Stimulated activated CD4-positive, alpha-beta T cell treated with anti-CD3 and anti-CD28 coated beads, Interleukin-1b, Interleukin-23, amount 100 ng/mL, for 24 hours (primary cell): ENCODE data around the gene FRMD4B.
A peak's percentile ranks its signal among the peaks of the same experiment; 100 is the strongest.
"Not testable (repeated sequence)": the region's sequence is repeated elsewhere in the genome, so short reads cannot be mapped to it uniquely, and the experiment has no call there.

Source experiments
- DNase-seq, 4 experiments: peaks; one replicate each; pipeline ENCODE4 v3.0.0-alpha.2; 2020; ENCODE audit warnings: low read depth in 4 of 4, low spot score in 1 of 4

Gene FRMD4B

GRCh38 chr3:69324362-69325025 is 61.4 kb downstream of the FRMD4B start:
- DNase-seq, result no peak

GRCh38 chr3:69323941-69324340 is 61.9 kb downstream of the FRMD4B start:
- no peak for DNase-seq

GRCh38 chr3:69322512-69322911 is 63.4 kb downstream of the FRMD4B start:
- DNase-seq, result not testable (repeated sequence)

GRCh38 chr3:69322158-69322509 is 63.8 kb downstream of the FRMD4B start:
- DNase-seq, result no peak

- no peak for DNase-seq
Observed at GRCh38 chr3:69321301-69322157, 64.4 kb downstream of the FRMD4B start.

DNA sequence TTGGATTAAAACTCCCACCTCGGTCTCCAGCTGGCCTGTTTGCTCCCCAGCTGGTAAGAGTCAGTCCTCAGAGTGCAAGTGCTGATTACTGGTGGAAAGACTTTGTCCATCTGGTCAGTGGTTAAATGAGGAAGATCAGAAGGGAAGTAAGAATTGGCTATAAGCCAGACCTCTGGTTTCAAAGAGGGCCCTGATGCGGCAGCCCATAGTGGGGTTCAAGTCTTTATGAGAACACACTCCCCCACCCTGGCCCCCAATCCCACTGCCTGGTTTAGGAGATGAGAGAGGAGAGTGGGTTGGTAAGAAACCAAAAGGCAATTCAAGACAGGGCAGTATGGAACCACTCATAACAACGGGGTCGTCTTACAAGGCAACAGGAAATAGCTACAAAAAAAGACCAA is 65.0 kb downstream of the FRMD4B start:
- DNase-seq, result no peak

- DNase-seq, result no peak
Observed at GRCh38 chr3:69319652-69320051, 66.2 kb downstream of the FRMD4B start.

DNA sequence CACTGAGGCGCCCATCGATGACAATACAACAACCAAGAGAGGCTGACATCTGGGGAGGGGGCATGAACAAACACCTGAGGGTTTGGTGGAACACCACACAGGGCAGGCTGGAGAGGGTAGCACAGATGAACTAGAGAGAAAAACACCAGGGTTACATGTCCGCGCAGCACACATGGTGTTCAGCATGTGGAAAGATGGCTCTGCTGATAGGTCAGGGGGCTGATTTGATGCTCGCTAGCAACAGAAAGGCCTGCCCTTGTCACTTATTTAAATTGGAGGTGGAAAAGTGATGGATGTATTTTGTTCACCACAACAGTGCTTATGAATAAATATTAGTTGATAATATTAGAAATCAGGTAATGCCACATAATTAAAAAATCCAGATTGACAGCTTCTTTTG is 67.5 kb downstream of the FRMD4B start:
- no peak for DNase-seq

DNA sequence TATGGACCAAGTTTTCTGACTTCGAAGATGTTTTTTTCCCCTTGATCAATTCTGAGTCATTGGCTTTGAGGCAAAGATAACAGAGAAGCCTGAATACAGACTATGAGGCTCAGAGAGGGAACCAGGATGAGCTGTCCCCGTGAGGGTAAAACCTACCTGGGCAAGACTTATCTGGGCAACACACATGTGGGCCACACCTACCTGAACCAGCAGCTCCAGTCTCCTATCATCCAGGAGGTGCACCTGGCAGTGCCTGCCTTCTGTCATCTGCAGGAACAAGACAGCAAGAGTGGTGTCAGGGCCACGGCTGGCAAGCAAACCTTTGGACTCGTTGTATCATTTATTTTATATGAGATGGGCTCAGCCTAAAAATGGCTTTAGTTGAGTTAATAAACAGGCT is 72.6 kb downstream of the FRMD4B start:
- DNase-seq, result no peak

GRCh38 chr3:69309814-69310213 is 76.1 kb downstream of the FRMD4B start:
- DNase-seq, result no peak

DNA sequence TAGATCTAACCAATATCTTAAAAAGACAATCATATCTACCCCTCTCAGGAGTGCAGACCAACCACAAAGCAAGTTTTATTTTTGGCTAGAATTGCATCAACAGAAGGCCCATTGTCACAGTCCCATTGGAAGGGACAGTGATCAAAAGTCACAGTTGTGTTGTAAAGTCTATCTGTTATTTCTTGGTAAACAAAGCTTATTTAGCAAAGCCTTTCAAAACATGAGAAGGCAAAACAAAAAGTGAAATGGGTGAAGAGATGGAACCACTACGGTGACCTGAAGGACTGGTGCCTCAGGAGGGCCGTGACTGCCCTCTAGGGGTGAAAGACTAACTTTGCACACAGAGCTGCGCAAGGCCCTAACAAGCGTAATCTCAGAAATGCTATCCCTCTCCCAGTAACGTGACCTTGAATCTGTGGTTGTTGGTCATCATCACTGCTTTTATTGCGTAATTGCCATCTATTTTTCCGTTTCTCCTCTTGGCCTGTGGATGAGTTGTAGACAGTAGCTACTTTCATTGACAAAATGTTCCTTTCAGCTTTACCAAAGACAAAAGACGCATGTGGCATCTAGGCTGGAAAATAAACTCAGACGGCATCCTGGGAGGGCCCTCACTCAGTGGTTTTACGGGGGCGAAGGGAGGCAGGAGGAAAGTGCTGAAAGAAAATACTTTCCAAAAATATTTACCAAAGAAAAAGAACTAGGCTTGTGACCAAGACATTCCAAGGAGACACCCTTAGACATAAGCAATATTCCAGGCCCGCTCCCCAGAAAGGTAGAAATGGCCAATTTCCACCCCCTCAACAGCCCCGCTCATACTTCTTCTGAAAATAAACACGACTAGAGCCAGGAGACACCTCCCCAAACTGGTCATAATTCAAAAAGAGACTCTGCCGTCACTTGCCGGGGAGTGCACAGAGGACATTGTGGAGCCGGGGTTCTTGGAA is 79.4 kb downstream of the FRMD4B start:
- peak; percentile 29 to 45 (median 40) for DNase-seq

DNA sequence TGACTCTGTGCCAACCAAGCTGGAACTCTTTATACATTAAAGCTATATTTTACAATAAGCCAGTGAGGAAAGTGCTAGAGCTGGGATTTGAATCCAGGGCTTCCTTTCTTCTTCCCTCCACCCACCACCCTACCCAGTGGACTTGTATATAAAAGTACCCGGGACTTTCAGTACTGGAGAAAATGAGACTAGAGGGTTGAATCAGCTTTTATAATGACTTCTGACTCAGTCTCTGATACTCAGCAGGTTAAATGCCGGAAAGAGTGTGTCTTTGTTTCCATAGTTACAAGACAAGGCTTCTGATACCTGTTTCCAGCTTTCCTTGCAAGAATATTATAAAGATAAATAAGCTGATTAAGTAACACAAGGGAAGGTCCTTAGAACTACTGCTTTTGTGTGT is 80.9 kb downstream of the FRMD4B start:
- DNase-seq, result no peak

DNA sequence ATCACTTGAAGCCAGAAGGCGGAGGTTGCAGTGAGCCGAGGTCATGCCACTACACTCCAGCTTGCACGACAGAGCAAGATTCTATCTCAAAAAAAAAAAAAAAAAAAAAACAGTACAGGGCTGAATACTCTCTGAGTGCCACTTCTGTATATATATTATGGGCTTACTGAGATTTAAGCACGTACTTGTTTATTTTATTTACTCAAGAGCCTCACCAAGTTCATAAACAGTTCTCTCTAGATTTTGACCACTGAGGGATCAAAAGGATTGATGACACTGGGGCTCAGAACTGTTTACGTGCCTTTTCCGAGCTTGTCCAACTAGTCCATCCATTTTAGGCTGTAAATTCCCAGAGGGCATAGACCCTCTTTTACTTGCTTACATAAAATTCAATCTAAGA is 81.5 kb downstream of the FRMD4B start:
- no peak for DNase-seq

- no peak for DNase-seq
Observed at GRCh38 chr3:69300296-69300695, 85.6 kb downstream of the FRMD4B start.

- DNase-seq, result no peak
Observed at GRCh38 chr3:69299344-69299743, 86.5 kb downstream of the FRMD4B start.

GRCh38 chr3:69297501-69297900 is 88.4 kb downstream of the FRMD4B start:
- DNase-seq, result no peak

GRCh38 chr3:69296995-69297394 is 88.9 kb downstream of the FRMD4B start:
- DNase-seq, result no peak

GRCh38 chr3:69294014-69294766 is 91.7 kb downstream of the FRMD4B start:
- DNase-seq, result no peak

- DNase-seq, result no peak
Observed at GRCh38 chr3:69292959-69293574, 92.8 kb downstream of the FRMD4B start.

- DNase-seq, result no peak
Observed at GRCh38 chr3:69292185-69292584, 93.7 kb downstream of the FRMD4B start.
